IPS-20b (cell line): ENCODE results near the gene MEGF6.
"Not testable (repeated sequence)": the region's sequence is repeated elsewhere in the genome, so short reads cannot be mapped to it uniquely, and the experiment has no call there.

Experiments
- H3K27ac ChIP-seq: one replicate; pipeline ENCODE4 v1.5.1; 2013; ENCODE audit warnings: low read length
- H3K27me3 ChIP-seq: 2 replicates; pipeline ENCODE4 v1.6.1; 2013; ENCODE audit warnings: mild to moderate bottlenecking, low read length, inconsistent platforms; ENCODE audit not compliant: insufficient read depth
- H3K36me3 ChIP-seq: 2 replicates; pipeline ENCODE4 v1.6.1; 2013; ENCODE audit warnings: low read depth, mild to moderate bottlenecking, inconsistent platforms, low read length, moderate library complexity; ENCODE audit not compliant: insufficient read depth
- H3K4me1 ChIP-seq: 2 replicates; pipeline ENCODE4 v1.6.1; 2013; ENCODE audit warnings: mild to moderate bottlenecking, control low read depth, inconsistent platforms, low read length, moderate library complexity; ENCODE audit not compliant: insufficient read depth
- H3K4me3 ChIP-seq: 2 replicates; pipeline ENCODE4 v1.5.1; 2013; ENCODE audit warnings: mild to moderate bottlenecking, low read length, inconsistent platforms
- H3K9ac ChIP-seq: 2 replicates; pipeline ENCODE4 v1.6.1; 2013; ENCODE audit warnings: low read depth, mild to moderate bottlenecking, inconsistent platforms, low read length, moderate library complexity
- H3K9me3 ChIP-seq: 2 replicates; pipeline ENCODE4 v1.6.1; 2013; ENCODE audit warnings: mild to moderate bottlenecking, low read depth, low read length, inconsistent platforms; ENCODE audit not compliant: insufficient read depth

Gene MEGF6

DNA sequence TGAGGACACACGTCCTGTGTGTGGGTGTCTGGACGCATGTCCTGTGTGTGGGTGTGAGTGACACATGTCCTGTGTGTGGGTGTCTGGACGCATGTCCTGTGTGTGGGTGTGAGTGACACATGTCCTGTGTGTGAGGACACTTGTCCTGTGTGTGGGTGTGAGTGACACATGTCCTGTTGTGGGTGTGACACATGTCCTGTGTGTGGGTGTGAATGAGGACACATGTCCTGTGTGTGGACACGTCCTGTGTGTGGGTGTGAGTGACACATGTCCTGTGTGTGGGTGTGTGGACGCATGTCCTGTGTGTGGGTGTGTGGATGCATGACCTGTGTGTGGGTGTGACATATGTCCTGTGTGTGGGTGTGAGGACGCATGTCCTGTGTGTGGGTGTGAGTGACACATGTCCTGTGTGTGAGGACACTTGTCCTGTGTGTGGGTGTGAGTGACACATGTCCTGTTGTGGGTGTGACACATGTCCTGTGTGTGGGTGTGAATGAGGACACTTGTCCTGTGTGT lies 25.9 kb downstream of the MEGF6 start:
- not testable (repeated sequence) for H3K4me3 ChIP-seq, H3K27me3 ChIP-seq, H3K27ac ChIP-seq, H3K36me3 ChIP-seq, H3K9ac ChIP-seq, H3K4me1 ChIP-seq
- H3K9me3 ChIP-seq: peaks cover 12% of the 10 kb centered on the region; the same call in 1 of the 2 replicates

DNA sequence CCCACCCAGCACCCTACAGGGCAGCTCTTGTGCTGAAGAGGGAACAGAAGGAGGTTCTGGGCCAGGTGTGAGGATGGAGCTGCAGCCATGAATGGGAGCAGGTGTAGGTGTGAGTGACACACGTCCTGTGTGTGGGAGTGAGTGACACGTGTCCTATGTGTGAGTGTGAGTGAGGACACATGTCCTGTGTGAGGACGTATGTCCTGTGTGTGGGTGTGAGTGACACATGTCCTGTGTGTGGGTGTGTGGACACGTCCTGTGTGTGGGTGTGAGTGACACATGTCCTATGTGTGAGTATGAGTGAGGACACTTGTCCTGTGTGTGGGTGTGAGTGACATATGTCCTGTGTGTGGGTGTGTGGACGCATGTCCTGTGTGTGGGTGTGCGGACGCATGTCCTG lies 26.4 kb downstream of the MEGF6 start:
- no peak overlapping the region for H3K4me3 ChIP-seq

DNA sequence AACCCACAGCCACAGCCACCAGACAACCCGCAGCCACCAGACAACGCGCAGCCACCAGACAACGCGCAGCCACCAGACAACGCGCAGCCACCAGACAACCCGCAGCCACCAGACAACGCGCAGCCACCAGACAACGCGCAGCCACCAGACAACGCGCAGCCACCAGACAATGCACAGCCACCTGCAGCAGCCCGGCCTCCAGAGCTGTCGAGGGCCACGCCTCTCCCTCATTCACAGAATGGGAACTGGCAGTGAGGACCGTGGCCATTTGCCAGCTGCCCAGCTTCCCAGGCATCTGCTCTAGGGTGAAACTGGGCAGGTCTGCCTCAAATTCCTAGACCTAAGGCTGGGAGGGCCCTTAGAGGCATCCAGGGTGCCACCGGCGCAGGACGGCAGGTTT lies 27.6 kb downstream of the MEGF6 start:
- H3K36me3 ChIP-seq, H3K27ac ChIP-seq, H3K4me3 ChIP-seq, H3K9ac ChIP-seq, H3K4me1 ChIP-seq, H3K27me3 ChIP-seq: not testable (repeated sequence)
- peaks cover 12% of the 10 kb centered on the region; the same call in 1 of the 2 replicates for H3K9me3 ChIP-seq

More for the DNA sequence above, 26.4 kb downstream of the MEGF6 start:
- Histone ChIP-seq H3K4me1 (peaks cover 3% of the 10 kb centered on the region; the same call in 1 of the 2 replicates), H3K27ac (no peak overlapping the region), H3K36me3 (0 out of 2 replicates have a peak, but pooled peaks cover 5% of the 10 kb centered on the region), H3K9ac (no peak overlapping the region), H3K9me3 (peaks cover 12% of the 10 kb centered on the region; the same call in 1 of the 2 replicates), H3K27me3 (no peaks in the 10 kb centered on the region)

DNA sequence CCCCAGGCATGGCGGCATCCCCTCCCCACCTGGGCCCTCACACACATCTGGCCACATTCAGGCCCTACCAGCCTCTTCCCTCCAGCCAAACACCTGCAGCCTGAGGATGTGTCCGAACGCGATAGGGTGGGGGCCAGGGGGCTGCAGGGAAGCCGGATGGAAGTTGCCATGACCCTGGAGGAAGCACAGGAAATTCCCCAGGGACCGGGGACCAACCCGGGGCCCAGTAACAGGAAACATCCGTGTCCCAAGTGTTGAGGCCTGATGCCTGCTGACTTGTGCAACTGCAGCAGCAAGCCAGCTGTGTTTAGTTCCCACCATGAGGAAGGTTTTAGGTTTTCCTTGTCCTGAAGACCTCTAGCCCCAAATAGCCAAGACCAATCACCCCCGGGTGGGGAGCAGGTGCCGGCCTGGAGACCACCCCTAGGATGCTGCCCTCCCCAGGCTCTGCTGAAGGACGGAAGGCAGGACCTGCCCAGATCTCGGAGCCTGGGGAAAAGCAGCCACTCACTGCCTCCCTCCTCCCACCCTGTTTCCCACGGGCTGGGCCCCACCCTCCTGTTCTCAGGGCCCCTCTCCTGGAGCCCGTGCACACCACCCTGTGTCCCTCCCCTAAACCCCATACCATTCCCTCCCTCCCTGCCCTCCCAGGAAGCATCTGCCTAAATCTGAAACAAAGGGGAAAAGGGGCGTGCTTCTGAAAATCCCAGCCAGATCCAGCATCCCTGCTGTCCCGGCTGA lies 29.8 kb downstream of the MEGF6 start:
- Histone ChIP-seq H3K9ac (no peak overlapping the region), H3K36me3 (0 out of 2 replicates have a peak, but pooled peaks cover 5% of the 10 kb centered on the region), H3K27me3 (no peaks in the 10 kb centered on the region), H3K4me1 (no peaks in the 10 kb centered on the region), H3K9me3 (peaks cover 12% of the 10 kb centered on the region; the same call in 1 of the 2 replicates), H3K4me3 (no peak overlapping the region), H3K27ac (no peak overlapping the region)

DNA sequence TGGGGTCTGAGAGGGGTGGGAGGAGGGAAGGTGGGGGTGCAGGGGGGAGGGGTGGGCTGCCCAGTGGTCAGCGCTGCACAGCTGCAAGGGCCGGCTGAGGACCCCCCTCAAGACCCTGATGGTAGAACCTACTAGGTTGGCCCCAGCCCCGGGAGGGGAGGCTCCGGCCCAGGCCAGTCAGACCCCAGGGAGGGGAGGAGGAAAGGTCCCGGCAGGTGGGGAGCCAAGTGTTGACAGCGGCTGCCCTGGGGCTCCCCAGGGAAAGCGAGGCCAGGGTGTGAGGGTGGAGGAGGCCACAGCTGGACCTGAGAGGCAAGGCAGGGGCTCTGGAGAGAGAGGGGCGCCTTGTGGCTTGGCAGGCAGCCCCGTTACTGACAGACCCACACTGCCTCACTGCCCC lies 31.1 kb downstream of the MEGF6 start:
- Histone ChIP-seq H3K4me3 (no peak overlapping the region), H3K9me3 (peaks cover 7% of the 10 kb centered on the region; the same call in 1 of the 2 replicates), H3K27ac (no peak overlapping the region), H3K4me1 (no peaks in the 10 kb centered on the region), H3K27me3 (no peaks in the 10 kb centered on the region), H3K36me3 (no peaks in the 10 kb centered on the region), H3K9ac (no peak overlapping the region)

DNA sequence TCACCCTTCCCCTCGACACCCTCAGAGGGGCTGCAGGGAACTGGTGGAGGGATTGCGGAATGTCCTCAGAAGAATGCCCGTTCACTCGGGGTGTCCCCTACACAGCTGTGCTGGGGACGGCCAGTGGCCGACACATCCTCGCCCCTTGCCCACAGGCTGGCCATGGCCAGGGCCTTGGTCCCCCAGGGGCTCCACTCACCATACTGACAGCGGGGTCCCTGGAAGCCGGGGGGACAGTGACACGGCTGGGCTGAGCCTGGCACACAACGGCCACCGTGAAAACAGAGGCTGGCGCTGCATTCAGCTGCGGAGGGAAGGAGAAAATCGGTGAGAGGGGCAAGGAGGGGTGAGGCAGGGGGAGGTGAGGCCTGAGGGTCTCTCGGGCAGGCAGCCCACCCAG lies 31.7 kb downstream of the MEGF6 start:
- H3K27ac ChIP-seq: no peak overlapping the region
- no peak overlapping the region for H3K9ac ChIP-seq
- no peaks in the 10 kb centered on the region for H3K36me3 ChIP-seq
- H3K4me3 ChIP-seq: no peak overlapping the region
- H3K4me1 ChIP-seq: no peaks in the 10 kb centered on the region
- H3K9me3 ChIP-seq: peaks cover 7% of the 10 kb centered on the region; the same call in 1 of the 2 replicates
- H3K27me3 ChIP-seq: no peaks in the 10 kb centered on the region

DNA sequence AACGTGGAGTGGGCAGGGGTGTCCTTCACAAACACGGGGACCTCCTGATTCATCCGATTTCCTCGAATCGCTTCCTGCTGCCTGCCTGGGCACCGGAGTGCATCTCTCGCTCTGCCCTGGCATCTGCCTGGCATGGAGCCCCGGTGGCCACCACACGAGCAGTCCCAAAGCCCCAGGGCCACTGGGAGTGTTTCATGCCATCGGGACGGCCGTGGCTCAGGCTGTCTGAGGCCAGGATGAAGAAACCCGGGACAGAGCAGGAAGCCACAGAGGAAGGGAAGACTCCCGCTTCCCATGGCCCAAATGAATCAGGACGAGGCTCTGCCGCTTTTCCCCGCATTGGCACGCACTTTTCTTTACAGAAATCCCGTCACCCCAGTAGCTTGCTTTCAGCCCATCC lies 32.4 kb downstream of the MEGF6 start:
- Histone ChIP-seq H3K4me3 (no peak overlapping the region), H3K36me3 (no peaks in the 10 kb centered on the region), H3K27me3 (no peaks in the 10 kb centered on the region), H3K27ac (no peak overlapping the region), H3K4me1 (no peaks in the 10 kb centered on the region), H3K9me3 (peaks cover under 1% of the 10 kb centered on the region; the same call in 1 of the 2 replicates), H3K9ac (no peak overlapping the region)

DNA sequence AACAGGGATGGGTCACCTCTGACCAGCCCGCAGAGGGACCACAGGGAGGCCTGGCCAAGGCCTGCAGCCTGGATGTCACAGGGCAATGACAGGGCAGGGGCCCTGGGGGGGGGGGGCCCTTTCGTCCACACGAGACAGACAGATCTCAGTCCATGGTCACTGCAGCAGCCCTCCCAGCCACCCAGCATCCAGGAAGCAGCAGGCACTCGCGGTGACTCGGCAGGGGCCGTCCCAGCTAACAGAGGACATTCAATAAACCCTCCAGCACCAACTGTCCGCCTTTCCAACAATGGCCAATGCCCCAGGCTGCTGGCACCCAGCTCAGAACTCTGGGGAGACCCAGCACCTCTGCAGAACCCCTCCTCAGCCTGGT lies 32.9 kb downstream of the MEGF6 start:
- H3K9ac ChIP-seq: no peak overlapping the region
- H3K27ac ChIP-seq: no peak overlapping the region
- no peaks in the 10 kb centered on the region for H3K36me3 ChIP-seq
- H3K27me3 ChIP-seq: no peaks in the 10 kb centered on the region
- no peak overlapping the region for H3K4me3 ChIP-seq
- no peaks in the 10 kb centered on the region for H3K9me3 ChIP-seq
- no peaks in the 10 kb centered on the region for H3K4me1 ChIP-seq

DNA sequence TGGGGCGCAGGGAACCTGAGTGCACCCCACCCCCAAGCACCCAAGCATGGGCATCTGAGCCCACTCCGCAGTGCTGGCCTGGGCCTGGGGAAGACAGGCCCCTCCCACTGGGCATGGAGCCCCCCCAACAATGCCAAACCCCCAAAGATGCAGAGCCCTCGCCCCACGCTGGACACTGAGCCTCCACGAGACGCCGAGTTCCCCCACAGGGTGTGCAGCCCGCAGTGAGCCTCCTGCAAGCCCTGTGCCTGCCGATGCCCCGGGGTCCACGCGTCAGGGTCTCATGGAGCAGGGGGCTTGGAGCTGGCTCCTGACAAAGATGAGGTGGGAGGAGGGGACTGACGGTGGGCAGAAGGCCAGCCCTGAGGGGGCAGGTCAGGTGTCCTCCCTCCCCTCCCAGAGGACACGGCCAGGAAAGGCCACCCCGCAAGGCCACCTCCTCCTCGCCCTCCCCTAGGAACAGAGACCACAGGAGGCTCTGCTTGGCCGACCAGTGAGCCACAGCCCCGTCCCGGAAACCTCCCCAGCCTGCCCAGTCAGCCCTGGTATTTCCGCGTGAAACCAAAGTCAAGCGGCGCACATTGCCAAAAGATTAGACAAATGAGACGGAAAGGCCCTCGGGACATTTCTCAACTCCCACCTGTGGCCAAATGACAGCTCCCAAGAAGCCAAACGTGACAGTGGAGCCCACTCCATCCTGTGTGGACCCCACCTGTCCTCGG lies 33.4 kb downstream of the MEGF6 start:
- no peaks in the 10 kb centered on the region for H3K4me1 ChIP-seq

DNA sequence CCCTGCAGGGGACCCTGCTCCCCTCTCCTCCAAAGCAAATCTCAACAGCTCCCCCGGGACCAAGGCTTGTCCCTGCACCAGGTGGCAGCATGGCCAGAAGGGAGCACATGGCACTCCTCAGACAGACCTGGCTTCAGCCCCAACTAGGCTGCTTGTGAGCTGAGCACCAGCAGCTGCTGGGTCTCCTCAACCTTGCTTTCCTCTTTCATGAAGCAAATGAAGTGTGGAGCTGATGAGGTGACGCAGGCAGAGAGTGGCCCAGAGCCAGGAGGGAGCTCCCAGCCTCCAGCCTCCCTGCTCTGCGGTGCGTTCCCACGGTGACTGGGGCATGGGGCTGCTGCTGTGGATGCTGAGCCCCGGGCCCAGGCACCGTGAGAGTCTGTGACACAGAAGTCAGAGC lies 34.0 kb downstream of the MEGF6 start:
- no peak overlapping the region for H3K4me3 ChIP-seq
- no peaks in the 10 kb centered on the region for H3K27me3 ChIP-seq
- no peaks in the 10 kb centered on the region for H3K4me1 ChIP-seq
- no peak overlapping the region for H3K27ac ChIP-seq
- H3K36me3 ChIP-seq: no peaks in the 10 kb centered on the region
- H3K9ac ChIP-seq: no peak overlapping the region
- H3K9me3 ChIP-seq: no peaks in the 10 kb centered on the region

More for the DNA sequence above, 33.4 kb downstream of the MEGF6 start:
- H3K36me3 ChIP-seq: no peaks in the 10 kb centered on the region
- H3K27me3 ChIP-seq: no peaks in the 10 kb centered on the region
- no peak overlapping the region for H3K4me3 ChIP-seq
- no peaks in the 10 kb centered on the region for H3K9me3 ChIP-seq
- H3K27ac ChIP-seq: no peak overlapping the region
- H3K9ac ChIP-seq: no peak overlapping the region

DNA sequence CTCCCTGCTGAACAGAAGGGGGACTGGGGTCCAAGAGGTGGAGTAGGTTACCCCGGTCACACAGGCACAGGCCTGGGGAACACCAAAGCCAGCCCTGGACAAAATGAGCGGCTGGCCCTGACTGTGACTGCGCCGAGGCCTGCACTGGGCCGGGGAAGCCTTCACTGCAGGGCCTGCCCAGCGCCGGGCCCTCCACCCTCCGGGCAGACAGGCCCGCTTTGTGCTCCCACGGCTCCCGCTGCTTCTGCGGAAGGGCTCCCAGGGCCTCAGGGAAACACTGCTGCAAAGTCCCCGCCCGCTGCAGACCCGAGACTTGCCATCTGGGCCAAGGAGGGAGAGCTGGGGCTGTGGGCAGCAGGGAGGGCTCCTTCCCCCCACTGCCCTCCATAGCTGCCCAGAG lies 35.3 kb downstream of the MEGF6 start:
- H3K9ac ChIP-seq: no peak overlapping the region

DNA sequence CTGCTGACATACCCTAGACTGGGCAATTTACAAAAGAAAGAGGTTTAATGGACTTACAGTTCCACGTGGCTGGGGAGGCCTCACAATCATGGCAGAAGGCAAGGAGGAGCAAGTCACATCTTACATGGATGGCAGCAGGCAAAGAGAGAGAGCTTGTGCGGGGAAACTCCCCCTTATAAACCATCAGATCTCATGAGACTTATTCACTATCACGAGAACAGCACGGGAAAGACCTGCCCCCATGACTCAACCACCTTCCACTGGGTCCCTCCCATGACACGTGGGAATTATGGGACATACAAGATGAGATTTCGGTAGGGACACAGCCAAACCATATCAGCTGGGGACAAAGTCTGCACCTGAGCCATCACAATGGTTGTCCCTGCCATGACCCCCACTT lies 35.8 kb downstream of the MEGF6 start:
- not testable (repeated sequence) for H3K9ac ChIP-seq, H3K36me3 ChIP-seq, H3K4me3 ChIP-seq, H3K4me1 ChIP-seq, H3K27me3 ChIP-seq, H3K9me3 ChIP-seq, H3K27ac ChIP-seq

More for the DNA sequence above, 35.3 kb downstream of the MEGF6 start:
- no peak overlapping the region for H3K27ac ChIP-seq
- H3K36me3 ChIP-seq: no peaks in the 10 kb centered on the region
- no peaks in the 10 kb centered on the region for H3K4me1 ChIP-seq
- no peaks in the 10 kb centered on the region for H3K27me3 ChIP-seq
- H3K4me3 ChIP-seq: no peak overlapping the region
- H3K9me3 ChIP-seq: no peaks in the 10 kb centered on the region
